GM12872 (cell line): ENCODE results near the gene MYO9B.

Experiments
- TF ChIP-seq, protein P1 (sequence below): IDR thresholded peaks from 3 replicates; pipeline ENCODE4 v1.5.1; 2011; ENCODE audit warnings: low read depth, mild to moderate bottlenecking, low read length, moderate library complexity; ENCODE audit not compliant: insufficient read depth

MYO9B gene

DNA sequence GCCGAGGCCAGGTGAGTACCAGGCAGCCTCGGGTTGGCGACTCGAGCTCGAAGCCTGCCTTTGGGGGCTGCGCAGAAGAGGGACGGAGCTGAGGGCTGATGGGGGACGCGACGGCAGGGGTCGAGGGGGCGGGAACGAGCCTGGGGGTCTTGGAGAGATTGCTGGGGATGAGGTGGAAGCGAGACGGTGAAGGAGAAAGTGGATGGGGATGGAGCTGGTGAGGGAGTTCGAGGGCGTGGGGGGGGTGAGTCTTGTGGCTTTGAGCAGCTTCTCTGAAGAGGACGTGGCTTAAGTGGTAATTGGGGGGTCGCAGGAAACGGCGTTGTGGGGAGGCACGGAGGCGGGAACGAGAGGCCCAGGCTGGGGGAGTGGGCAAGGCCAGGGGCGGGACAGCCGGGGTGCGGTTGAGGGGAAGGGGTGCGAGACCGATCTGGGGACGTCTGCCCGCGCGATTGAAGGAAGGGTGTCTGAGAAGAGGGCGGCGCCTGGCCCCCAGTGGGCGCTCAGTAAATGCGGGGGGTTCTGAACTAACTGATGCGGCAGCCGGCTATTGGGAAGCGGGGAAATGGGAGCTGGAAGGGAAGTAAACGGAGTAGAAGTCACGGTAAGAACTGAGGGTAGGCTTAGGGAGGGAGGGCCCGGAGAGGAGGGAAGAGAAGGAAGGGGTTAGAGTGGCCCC lies 426 bp downstream of the MYO9B start:
- TF ChIP-seq, protein P1, sequence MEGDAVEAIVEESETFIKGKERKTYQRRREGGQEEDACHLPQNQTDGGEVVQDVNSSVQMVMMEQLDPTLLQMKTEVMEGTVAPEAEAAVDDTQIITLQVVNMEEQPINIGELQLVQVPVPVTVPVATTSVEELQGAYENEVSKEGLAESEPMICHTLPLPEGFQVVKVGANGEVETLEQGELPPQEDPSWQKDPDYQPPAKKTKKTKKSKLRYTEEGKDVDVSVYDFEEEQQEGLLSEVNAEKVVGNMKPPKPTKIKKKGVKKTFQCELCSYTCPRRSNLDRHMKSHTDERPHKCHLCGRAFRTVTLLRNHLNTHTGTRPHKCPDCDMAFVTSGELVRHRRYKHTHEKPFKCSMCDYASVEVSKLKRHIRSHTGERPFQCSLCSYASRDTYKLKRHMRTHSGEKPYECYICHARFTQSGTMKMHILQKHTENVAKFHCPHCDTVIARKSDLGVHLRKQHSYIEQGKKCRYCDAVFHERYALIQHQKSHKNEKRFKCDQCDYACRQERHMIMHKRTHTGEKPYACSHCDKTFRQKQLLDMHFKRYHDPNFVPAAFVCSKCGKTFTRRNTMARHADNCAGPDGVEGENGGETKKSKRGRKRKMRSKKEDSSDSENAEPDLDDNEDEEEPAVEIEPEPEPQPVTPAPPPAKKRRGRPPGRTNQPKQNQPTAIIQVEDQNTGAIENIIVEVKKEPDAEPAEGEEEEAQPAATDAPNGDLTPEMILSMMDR: no peak

DNA sequence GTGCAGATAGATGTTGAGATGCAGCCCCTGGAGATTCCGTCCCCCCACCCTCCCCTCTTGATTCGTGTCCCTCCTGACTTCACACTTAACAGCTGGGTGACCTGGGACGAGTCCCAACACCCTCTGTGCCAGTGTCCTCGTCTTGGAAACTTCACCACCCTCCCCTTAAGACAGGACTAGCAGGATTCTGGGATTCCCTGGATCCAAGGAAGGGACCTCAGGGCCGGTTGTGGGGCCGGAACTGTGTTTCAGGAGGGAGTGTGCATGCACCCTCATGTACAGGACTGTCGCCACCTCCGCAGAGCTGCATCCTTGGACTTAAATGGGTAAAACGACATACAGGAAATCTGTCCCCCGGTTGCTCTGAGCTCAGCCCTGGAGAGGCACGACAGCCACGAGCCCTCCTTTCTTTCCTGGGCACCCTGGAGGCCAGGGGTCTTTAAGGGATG lies 990 bp downstream of the MYO9B start:
- TF ChIP-seq, protein P1: no peak

DNA sequence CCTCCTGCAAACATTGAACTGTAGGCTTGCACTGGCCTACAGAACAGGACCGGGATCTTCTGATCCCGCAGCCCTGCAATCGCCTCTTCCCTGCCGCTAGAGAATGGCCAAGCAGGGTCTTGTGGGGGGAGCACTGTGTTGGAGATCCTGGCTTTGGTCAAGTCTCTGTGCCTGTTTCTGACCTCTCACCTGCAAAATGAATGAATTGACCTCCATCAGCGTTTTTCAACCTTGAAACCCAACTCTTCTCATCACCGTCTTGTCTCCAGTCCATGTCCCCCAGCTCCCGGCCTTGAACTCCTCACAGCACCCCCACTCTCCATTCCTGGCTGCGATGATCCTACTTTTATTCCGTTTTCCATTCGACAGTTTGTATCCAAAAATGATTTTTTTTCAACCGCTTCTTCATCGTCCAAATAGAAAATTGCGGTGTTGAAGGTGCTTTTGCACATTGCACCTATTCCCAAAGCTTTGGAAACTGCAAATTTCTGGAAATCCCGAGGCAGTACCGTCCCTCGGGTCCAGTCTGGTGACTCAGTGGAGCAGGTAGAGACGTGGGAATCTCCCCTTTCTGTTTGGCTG lies 2.0 kb downstream of the MYO9B start:
- TF ChIP-seq, protein P1: no peak

DNA sequence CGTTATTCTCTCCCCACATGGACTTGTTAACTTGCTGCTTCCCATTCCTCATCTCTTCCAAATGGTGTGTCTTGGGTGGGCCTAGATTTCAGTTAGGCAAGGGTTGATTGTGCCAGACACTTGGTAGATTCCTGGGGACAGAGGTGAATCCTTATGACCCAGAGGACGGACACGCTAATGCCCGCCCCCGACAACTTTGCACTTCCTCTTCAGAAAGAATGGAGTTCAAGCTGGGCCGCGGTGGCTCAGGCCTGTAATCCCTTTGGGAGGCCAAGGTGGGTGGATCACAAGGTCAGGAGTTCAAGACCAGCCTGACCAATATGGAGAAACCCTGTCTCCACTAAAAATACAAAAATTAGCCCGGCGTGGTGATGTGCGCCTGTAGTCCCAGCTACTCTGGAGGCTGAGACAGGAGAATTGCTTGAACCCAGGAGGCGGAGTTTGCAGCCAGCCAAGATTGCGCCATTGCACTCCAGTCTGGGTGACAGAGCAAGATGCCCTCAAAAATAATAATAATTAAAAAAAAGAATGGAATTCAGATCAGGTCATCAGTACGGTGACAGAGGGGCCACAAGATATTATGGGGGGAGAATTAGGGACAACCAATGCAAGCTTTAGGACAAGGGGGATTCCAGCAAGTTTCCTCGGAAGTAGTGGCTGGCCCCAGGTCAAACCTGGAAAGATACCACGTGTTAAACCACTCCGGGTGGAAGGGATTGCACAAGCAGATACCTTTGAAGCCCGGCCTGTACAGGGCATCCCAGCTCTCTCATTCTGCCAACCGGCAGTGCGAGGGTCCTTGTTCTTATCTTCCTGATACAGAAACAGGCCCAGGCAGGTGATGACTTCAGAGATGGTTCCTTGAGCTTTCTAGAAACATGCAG lies 2.7 kb downstream of the MYO9B start:
- TF ChIP-seq, protein P1: no peak

DNA sequence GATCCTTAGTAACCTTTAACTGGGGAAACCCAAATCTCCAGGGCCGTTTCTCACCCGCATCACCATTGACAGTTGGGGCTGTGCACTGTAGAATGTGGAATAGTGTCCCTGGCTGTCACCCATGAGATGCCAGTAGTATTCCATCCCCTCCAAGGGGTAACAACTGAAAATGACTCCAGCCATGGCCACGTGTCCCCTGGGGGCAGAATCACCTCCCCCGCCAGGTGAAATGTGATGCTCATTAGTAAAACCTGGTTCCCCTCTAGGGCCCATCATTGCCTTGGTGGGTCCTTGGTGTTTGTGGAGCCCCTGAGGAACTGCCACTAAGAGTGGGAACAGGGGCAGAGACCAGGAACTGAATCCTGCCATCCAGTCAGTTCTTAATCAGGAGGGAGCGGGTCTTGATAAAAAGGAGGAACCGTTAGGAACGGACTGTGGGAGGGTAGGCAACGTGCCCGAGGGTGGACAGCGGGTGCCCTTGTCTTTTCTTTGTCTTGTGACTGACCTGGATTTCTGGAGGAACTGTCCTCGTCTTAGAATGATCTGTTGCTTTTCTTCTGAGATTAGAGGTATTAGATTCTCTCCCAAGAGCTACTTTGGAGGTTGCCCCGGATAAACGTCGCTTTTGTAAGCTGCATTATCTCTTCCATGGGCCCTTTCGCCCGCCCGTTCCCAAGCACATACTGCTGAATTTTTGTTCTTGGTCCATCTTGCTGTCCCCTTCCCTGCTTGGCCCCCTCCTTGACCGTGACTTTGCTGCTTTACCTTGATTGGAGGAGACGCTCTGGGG lies 3.5 kb downstream of the MYO9B start:
- TF ChIP-seq, protein P1: no peak

DNA sequence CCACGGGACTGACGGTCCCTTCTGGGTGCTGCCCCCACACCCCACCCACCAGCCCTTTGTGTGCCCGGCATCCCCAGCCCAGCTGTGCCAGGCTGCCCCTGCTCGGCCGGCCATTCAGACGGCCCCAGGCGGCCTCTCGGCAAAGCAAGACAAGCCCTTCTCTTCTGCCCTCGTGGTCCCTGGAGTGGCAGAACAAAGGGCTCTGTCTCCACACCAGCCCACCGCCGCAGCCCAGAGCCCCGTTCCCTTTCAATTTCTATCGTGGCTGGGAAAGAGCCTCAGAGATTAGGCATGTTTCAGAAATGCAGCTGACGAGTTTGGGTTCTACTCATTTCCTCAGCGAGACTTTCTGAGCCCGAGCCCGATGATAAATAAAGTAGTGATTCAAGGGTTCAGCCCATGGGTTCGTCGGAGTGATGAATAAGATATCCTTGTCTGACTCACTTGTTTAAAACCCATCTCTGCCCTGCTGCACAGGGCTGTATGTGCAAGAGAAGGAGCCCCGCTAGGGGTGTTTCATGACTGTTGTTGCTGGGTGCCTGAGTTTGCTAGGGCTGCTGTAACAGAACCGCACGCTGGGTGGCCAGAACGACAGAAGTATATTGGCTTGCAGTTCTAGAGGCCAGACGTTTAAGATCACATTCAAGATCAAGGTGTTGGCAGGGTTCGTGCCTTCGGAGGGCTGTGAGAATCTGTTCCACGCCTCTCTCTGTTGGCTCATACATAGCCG lies 4.3 kb downstream of the MYO9B start:
- TF ChIP-seq, protein P1: peak; percentile 79
